PC-3 (cell line): Measurements from ENCODE around the gene FAM107B. TPM values are rescaled to one million over a fixed set of nuclear protein-coding genes. Genes with fewer than 3 reads are reported as not detected.

Experiments
- ATAC-seq: fragments of 200-7000 bp; cut with Tn5 transposase; 2 replicates; pipeline ENCODE4 v1.9.1; 2020; ENCODE audit warnings: mild to moderate bottlenecking, moderate library complexity
- BruUV-seq: library from RNA; stranded (reverse); fragments of 400-500 nt; replicated peaks from 2 replicates; lab custom pipeline; 2021; lab: Mats Ljungman, UMichigan
- CTCF ChIA-PET: fragments of 300-600 bp; sonication (Branson Sonifier 250); formaldehyde crosslinking; loops from one replicate; lab custom pipeline; 2022; ENCODE audit warnings: antibody characterized with exemption; lab: Charles Lee
- POLR2A ChIA-PET: fragments of 300-600 bp; sonication (Branson Sonifier 250); formaldehyde crosslinking; loops from one replicate; lab custom pipeline; 2022; ENCODE audit warnings: antibody characterized with exemption; ENCODE audit not compliant: unreplicated experiment; lab: Charles Lee
- DNase-seq: peaks from one replicate; pipeline ENCODE4 v3.0.0-alpha.2; 2015
- H2AFZ ChIP-seq: fragments of 300-600 bp; sonication (generic); 2 replicates; pipeline ENCODE4 v1.6.0; 2016; ENCODE audit warnings: antibody characterized with exemption, low read length
- H3F3A ChIP-seq: fragments of 300-600 bp; sonication (generic); one replicate; pipeline ENCODE4 v1.6.0; 2017; ENCODE audit warnings: antibody characterized with exemption, low read length, control low read depth, mild to moderate bottlenecking; ENCODE audit not compliant: unreplicated experiment
- H3K27ac ChIP-seq: fragments of 300-600 bp; sonication (generic); 2 replicates; pipeline ENCODE4 v1.5.1; 2016; ENCODE audit warnings: mild to moderate bottlenecking, low read length
- H3K27me3 ChIP-seq: fragments of 300-600 bp; sonication (generic); 2 replicates; pipeline ENCODE4 v1.6.1; 2016; ENCODE audit warnings: low read length, mixed read lengths
- H3K36me3 ChIP-seq: fragments of 300-600 bp; sonication (generic); 2 replicates; pipeline ENCODE4 v1.6.1; 2016; ENCODE audit warnings: low read depth, mixed run types, low read length, mixed read lengths
- H3K4me1 ChIP-seq: fragments of 300-600 bp; sonication (generic); 2 replicates; pipeline ENCODE4 v1.5.1; 2016; ENCODE audit warnings: low read length; ENCODE audit not compliant: insufficient read depth
- H3K4me2 ChIP-seq: fragments of 300-600 bp; sonication (generic); 2 replicates; pipeline ENCODE4 v1.6.0; 2016; ENCODE audit warnings: low read length
- H3K4me3 ChIP-seq: fragments of 300-600 bp; sonication (generic); 2 replicates; pipeline ENCODE4 v1.5.1; 2016; ENCODE audit warnings: mild to moderate bottlenecking, low read length, mixed read lengths
- H3K79me2 ChIP-seq: fragments of 300-600 bp; sonication (generic); 2 replicates; pipeline ENCODE4 v1.6.1; 2017; ENCODE audit warnings: low read length, mixed read lengths
- H3K9ac ChIP-seq: fragments of 300-600 bp; sonication (generic); 2 replicates; pipeline ENCODE4 v1.6.0; 2016; ENCODE audit warnings: mild to moderate bottlenecking, low read length
- H3K9me2 ChIP-seq: fragments of 300-600 bp; sonication (generic); replicated peaks from 2 replicates; pipeline ENCODE4 v1.6.1; 2016; ENCODE audit warnings: mixed run types, low read length, mixed read lengths
- H3K9me3 ChIP-seq: fragments of 300-600 bp; sonication (generic); 2 replicates; pipeline ENCODE4 v1.6.1; 2016; ENCODE audit warnings: low read length, mixed read lengths
- H4K20me1 ChIP-seq: fragments of 300-600 bp; sonication (generic); 2 replicates; pipeline ENCODE4 v1.6.1; 2016; ENCODE audit warnings: low read length, mixed read lengths
- CTCF ChIP-seq: fragments of 300-600 bp; sonication (generic); conservative IDR thresholded peaks from 2 replicates; pipeline ENCODE4 v1.5.1; 2017; ENCODE audit warnings: antibody characterized with exemption, low read depth, mild to moderate bottlenecking, low read length
- EZH2 ChIP-seq: fragments of 300-600 bp; sonication (generic); IDR thresholded peaks from one replicate; pipeline ENCODE4 v1.6.1; 2017; ENCODE audit warnings: antibody characterized with exemption, mild to moderate bottlenecking, low read length; ENCODE audit not compliant: unreplicated experiment
- EZH2phosphoT487 ChIP-seq: fragments of 300-600 bp; sonication (generic); IDR thresholded peaks from 2 replicates; pipeline ENCODE4 v1.6.1; 2018; ENCODE audit warnings: mild to moderate bottlenecking, antibody characterized with exemption, low read length, borderline replicate concordance
- intact Hi-C: fragments of 100-400 bp; cut with micrococcal nuclease; formaldehyde crosslinking; loops from 2 replicates; pipeline ENCODE4 v1.9.0; 2023
- total RNA-seq: library from RNA; depleted of rRNA; stranded (reverse); fragments of >200 nt; gene quantifications from 2 replicates; pipeline ENCODE4 v1.2.3, GENCODE V29; 2014

Gene FAM107B
- total RNA-seq, 1 experiment from 2014 or later = 36.6 TPM

GRCh38 chr10:14563359-14563940 is 211.2 kb downstream of the FAM107B start:
- DNase-seq (no peak), ATAC-seq (no peak)
- no peaks in the 10 kb centered on the region for H4K20me1 ChIP-seq
- TF ChIP-seq EZH2phosphoT487 (no peak), EZH2 (no peak), CTCF (no peak)
- POLR2A ChIA-PET = no interaction called here
- no peaks in the 10 kb centered on the region for H3F3A ChIP-seq
- H3K4me1 ChIP-seq = peaks cover 12% of the 10 kb centered on the region; the same call in 1 of the 2 replicates
- no peak overlapping the region for H3K4me2 ChIP-seq
- CTCF ChIA-PET = no interaction called here
- BruUV-seq = no TSS peak
- no peak overlapping the region for H3K27ac ChIP-seq
- intact Hi-C loops = no loop called here
- no peaks in the 10 kb centered on the region for H3K9me2 ChIP-seq
- H3K79me2 ChIP-seq = peaks cover 96% of the 10 kb centered on the region
- no peaks in the 10 kb centered on the region for H3K9me3 ChIP-seq
- no peak overlapping the region for H3K4me3 ChIP-seq
- H3K27me3 ChIP-seq = no peaks in the 10 kb centered on the region
- H3K9ac ChIP-seq = no peak overlapping the region
- peaks cover 13% of the 10 kb centered on the region for H3K36me3 ChIP-seq
- no peak overlapping the region for H2AFZ ChIP-seq

GRCh38 chr10:14563076-14563336 is 211.7 kb downstream of the FAM107B start:
- no peaks in the 10 kb centered on the region for H3K27me3 ChIP-seq
- no peaks in the 10 kb centered on the region for H3F3A ChIP-seq
- no peak overlapping the region for H3K4me2 ChIP-seq
- TF ChIP-seq EZH2phosphoT487 (no peak), EZH2 (no peak), CTCF (no peak)
- no peaks in the 10 kb centered on the region for H3K9me2 ChIP-seq
- no peak overlapping the region for H3K4me3 ChIP-seq
- POLR2A ChIA-PET = interaction anchor here (0.7 kb wide), 1 partner anchor 12 kb away, joined by 4 read pairs; no protein-coding TSS in a partner anchor
- CTCF ChIA-PET = no interaction called here
- no TSS peak for BruUV-seq
- H3K9ac ChIP-seq = no peak overlapping the region
- DNase-seq (no peak), ATAC-seq (no peak)
- no peak overlapping the region for H2AFZ ChIP-seq
- H3K4me1 ChIP-seq = peaks cover 12% of the 10 kb centered on the region; the same call in 1 of the 2 replicates
- H3K27ac ChIP-seq = no peak overlapping the region
- H3K9me3 ChIP-seq = no peaks in the 10 kb centered on the region
- H4K20me1 ChIP-seq = no peaks in the 10 kb centered on the region
- intact Hi-C loops = no loop called here
- H3K79me2 ChIP-seq = peaks cover 96% of the 10 kb centered on the region
- peaks cover 11% of the 10 kb centered on the region for H3K36me3 ChIP-seq
